MCF 10A (cell line): ENCODE measurements around the gene TRAPPC11. TPM values are rescaled to one million over a fixed set of nuclear protein-coding genes. Genes with fewer than 3 reads are reported as not detected.

Experiments used
- Bru-seq: library from RNA; stranded (reverse); fragments of 400-500 nt; gene quantifications from one replicate; lab custom pipeline; 2021; lab: Mats Ljungman, UMichigan
- BruChase-seq, 2 experiments: library from RNA; stranded (reverse); fragments of 400-500 nt; gene quantifications; one replicate each; lab custom pipeline; 2021; lab: Mats Ljungman, UMichigan
- BruUV-seq: library from RNA; stranded (reverse); fragments of 400-500 nt; replicated peaks from 2 replicates; lab custom pipeline; 2021; lab: Mats Ljungman, UMichigan
- CTCF ChIA-PET: fragments of 300-600 bp; sonication (Branson Sonifier 250); formaldehyde crosslinking; extraction: SDS; loops from one replicate; lab custom pipeline; 2021; ENCODE audit warnings: antibody characterized with exemption, inconsistent platforms; lab: Yijun Ruan, JAX
- POLR2A ChIA-PET: fragments of 300-600, 350-650 bp; sonication (Branson Sonifier 250); formaldehyde crosslinking; extraction: SDS; loops from one replicate; lab custom pipeline; 2020; ENCODE audit warnings: antibody characterized with exemption, inconsistent platforms; lab: Yijun Ruan, JAX
- DNase-seq: peaks from one replicate; pipeline ENCODE4 v3.0.0-alpha.2; 2018; ENCODE audit not compliant: unreplicated experiment
- H3K27ac Mint-ChIP-seq: one replicate; pipeline ENCODE4 v1.8.0; 2022; ENCODE audit warnings: mild to moderate bottlenecking, low read depth, mixed read lengths; ENCODE audit not compliant: unreplicated experiment
- H3K27me3 Mint-ChIP-seq: one replicate; pipeline ENCODE4 v1.8.0; 2022; ENCODE audit warnings: mixed read lengths; ENCODE audit not compliant: insufficient read depth, unreplicated experiment
- H3K36me3 Mint-ChIP-seq: one replicate; pipeline ENCODE4 v1.8.0; 2022; ENCODE audit warnings: mild to moderate bottlenecking, moderate library complexity, mixed read lengths; ENCODE audit not compliant: insufficient read depth, unreplicated experiment
- H3K4me1 Mint-ChIP-seq: one replicate; pipeline ENCODE4 v1.8.0; 2022; ENCODE audit warnings: mixed read lengths; ENCODE audit not compliant: insufficient read depth, unreplicated experiment
- H3K4me3 Mint-ChIP-seq: one replicate; pipeline ENCODE4 v1.8.0; 2022; ENCODE audit warnings: mild to moderate bottlenecking, moderate library complexity, mixed read lengths; ENCODE audit not compliant: unreplicated experiment
- H3K9me3 Mint-ChIP-seq: one replicate; pipeline ENCODE4 v1.8.0; 2022; ENCODE audit warnings: mixed read lengths; ENCODE audit not compliant: unreplicated experiment
- CTCF ChIP-seq: fragments of 200-600 bp; IDR thresholded peaks from one replicate; pipeline ENCODE4 v1.8.0; 2022; ENCODE audit warnings: antibody characterized with exemption, mild to moderate bottlenecking; ENCODE audit not compliant: unreplicated experiment
- intact Hi-C: fragments of 100-400 bp; cut with micrococcal nuclease; formaldehyde crosslinking; loops from 2 replicates; pipeline ENCODE4 v1.14.1; 2022
- long read RNA-seq: library from polyadenylated mRNA; stranded (forward); transcript quantifications from one replicate; pipeline ENCODE4 v2.0.0, GENCODE V29; 2022
- total RNA-seq: library from RNA; stranded (reverse); gene quantifications from 2 replicates; pipeline ENCODE4 v1.2.3, GENCODE V29; 2022

TRAPPC11 gene
- 29.4 and 35.0 TPM in 2 replicates for total RNA-seq
- percentile 78 among the genes with signal in this experiment for Bru-seq, nascent RNA
- BruChase-seq, experiment 1, labeled RNA remaining after a 6-hour chase = percentile 82 among the genes with signal in this experiment
- percentile 83 among the genes with signal in this experiment for BruChase-seq, experiment 2, labeled RNA remaining after a 2-hour chase
- long read RNA-seq, full-length matches to known transcripts = 16 of 21 reads
- long read RNA-seq, partial matches to known transcripts = 3 of 21 reads
- long read RNA-seq, other reads (novel, unspliced or antisense) = 2 of 21 reads

GRCh38 chr4:183659029-183659871 is at the start of gene TRAPPC11, which contains the start of gene RWDD4:
Gene TRAPPC11 (plus strand): TSS chr4:183659293. CDS start chr4:183663868, 4,575 bp downstream.
Gene RWDD4 (minus strand): TSS chr4:183659185. CDS start chr4:183658952, 233 bp downstream.
- CTCF ChIA-PET = interaction anchor here (0.6 to 1.6 kb wide), 7 partner anchors 12 to 206 kb away, joined by 3 to 6 read pairs (median 3); no protein-coding TSS in a partner anchor
- BruUV-seq = no TSS peak
- Mint-ChIP-seq H3K36me3 (peaks cover 6% of the 10 kb centered on the region), H3K4me1 (peaks cover 22% of the 10 kb centered on the region), H3K27me3 (no peaks in the 10 kb centered on the region), H3K27ac (peak within 1 kb of the TSS; percentile 82), H3K4me3 (peak within 1 kb of the TSS; percentile 85), H3K9me3 (no peaks in the 10 kb centered on the region)
- POLR2A ChIA-PET = interaction anchor here (0.5 to 3.7 kb wide), 25 partner anchors 9 to 758 kb away, joined by 3 to 37 read pairs (median 5); partner anchors contain the start of genes CDKN2AIP and ING2
- peak; percentile 98 for DNase-seq
- intact Hi-C loops = loop anchor here (1.0 kb wide), 2 partner anchors 155 to 187 kb away; no protein-coding TSS in a partner anchor
- TF ChIP-seq CTCF = peak; percentile 13

- DNase-seq = peak; percentile 29
- intact Hi-C loops = no loop called here
- Mint-ChIP-seq H3K36me3 (no peaks in the 10 kb centered on the region), H3K9me3 (no peaks in the 10 kb centered on the region), H3K27me3 (no peaks in the 10 kb centered on the region), H3K4me3 (no peak overlapping the region), H3K4me1 (no peaks in the 10 kb centered on the region), H3K27ac (no peak overlapping the region)
- POLR2A ChIA-PET = no interaction called here
- BruUV-seq = no TSS peak
- CTCF ChIA-PET = interaction anchor here (0.6 kb wide), 1 partner anchor 137 kb away, joined by 3 read pairs; no protein-coding TSS in a partner anchor
- TF ChIP-seq CTCF = no peak
These were observed 49.1 kb upstream of the TRAPPC11 start for GRCh38 chr4:183610033-183610432.

GRCh38 chr4:183610613-183611012 is 48.5 kb upstream of the TRAPPC11 start:
- no peak for DNase-seq
- no peak overlapping the region for H3K4me3 Mint-ChIP-seq
- H3K36me3 Mint-ChIP-seq = no peaks in the 10 kb centered on the region
- TF ChIP-seq CTCF = no peak
- POLR2A ChIA-PET = no interaction called here
- H3K9me3 Mint-ChIP-seq = no peaks in the 10 kb centered on the region
- H3K4me1 Mint-ChIP-seq = no peaks in the 10 kb centered on the region
- intact Hi-C loops = no loop called here
- CTCF ChIA-PET = interaction anchor here (0.6 kb wide), 1 partner anchor 137 kb away, joined by 3 read pairs; no protein-coding TSS in a partner anchor
- H3K27ac Mint-ChIP-seq = no peak overlapping the region
- H3K27me3 Mint-ChIP-seq = no peaks in the 10 kb centered on the region
- no TSS peak for BruUV-seq
